HEK293T (cell line): Measurements from ENCODE around the gene DCAF11.

Experiments used
- BHLHE40 ChIP-seq: fragments of 450-650 bp; IDR thresholded peaks from 2 replicates; pipeline ENCODE4 v1.6.1; 2016; ENCODE audit warnings: mild to moderate bottlenecking, moderate library complexity, borderline replicate concordance
- SUZ12 ChIP-seq: fragments of 450-650 bp; IDR thresholded peaks from 2 replicates; pipeline ENCODE4 v1.6.1; 2016; ENCODE audit warnings: mild to moderate bottlenecking

- TF ChIP-seq BHLHE40 (no peak), SUZ12 (no peak)
Observed at GRCh38 chr14:24113379-24113800, 1.2 kb upstream of the DCAF11 start.
